Superior temporal gyrus (tissue), 1 donor: ENCODE data around the gene HOXB4.

Experiments used
- DNase-seq: peaks from one replicate; pipeline ENCODE4 v3.0.0-alpha.2; 2016; ENCODE audit errors: extremely low spot score

HOXB4 gene

DNA sequence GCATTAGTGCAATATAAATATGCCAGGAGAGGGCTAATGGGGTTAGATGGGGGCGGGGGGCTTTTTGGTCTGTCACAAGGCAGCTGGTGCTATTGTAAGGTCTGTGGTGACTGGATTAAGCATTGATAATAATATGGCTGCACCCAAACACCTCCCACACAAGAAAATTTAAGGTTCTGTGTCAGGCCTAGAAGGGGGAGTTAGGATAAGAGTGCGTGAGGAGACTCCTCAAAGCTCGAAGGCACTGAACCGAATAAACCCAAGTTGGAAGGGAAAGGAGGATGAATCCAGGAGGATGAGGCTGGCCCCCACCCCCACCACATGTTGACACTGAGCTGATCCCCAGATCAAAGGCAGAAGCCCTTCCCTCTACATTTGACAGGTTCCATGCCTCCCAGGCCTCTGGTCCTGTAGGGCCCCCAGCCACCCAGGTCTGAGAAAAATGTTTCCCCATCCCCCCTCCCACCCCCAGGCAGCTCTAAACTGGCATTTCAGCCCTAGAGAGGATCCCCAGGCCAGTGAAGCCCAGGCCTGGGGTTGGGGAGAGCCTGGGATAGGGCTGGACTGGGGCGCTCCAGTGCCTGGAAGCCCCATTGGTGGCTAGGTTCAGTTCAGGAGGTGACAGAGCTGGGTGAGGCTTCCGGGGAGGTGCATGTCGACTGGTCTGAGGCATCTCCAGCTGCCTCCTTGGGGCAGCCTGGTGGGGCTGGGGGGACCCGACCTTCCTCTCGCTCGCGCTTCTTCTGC lies 49.0 kb downstream of the HOXB4 start:
- DNase-seq, result no peak

DNA sequence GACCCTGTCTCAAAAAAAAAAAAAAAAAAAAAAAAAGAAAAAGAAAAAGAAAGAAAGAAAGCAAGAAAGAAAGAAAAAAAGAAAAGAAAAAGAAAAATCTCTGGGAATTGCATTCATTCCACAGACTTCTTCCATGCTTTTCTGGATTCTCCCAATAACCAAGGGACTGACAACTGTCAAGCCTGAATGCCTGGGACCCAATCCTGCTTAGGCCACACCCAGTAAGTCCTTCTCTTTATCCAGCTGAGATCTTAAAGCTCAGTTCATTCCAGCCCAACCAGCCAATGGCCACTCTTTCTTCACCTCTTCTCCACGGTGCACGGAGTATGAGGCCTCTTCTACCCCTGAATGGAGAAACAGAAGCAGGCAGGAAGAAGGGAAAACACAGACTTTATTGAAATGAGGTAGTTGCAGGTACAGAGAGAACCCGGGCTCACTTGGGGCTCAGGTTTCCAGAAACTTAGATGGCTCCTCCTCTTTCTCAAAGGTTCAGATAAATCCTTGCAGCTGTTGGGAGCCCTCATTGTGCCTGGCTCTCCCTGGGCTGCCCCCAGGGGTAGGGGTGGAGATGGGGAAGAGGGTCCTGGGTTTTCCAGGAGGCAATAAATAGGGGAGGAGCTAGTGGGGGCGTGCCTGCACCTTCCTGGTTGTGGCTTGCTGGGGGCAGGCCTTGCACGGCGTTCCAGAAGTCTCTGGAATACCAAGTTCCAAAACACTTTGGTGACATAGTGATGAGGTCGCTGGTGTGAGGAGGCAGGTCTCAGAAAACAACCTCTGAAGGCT lies 49.8 kb downstream of the HOXB4 start:
- DNase-seq, result no peak

DNA sequence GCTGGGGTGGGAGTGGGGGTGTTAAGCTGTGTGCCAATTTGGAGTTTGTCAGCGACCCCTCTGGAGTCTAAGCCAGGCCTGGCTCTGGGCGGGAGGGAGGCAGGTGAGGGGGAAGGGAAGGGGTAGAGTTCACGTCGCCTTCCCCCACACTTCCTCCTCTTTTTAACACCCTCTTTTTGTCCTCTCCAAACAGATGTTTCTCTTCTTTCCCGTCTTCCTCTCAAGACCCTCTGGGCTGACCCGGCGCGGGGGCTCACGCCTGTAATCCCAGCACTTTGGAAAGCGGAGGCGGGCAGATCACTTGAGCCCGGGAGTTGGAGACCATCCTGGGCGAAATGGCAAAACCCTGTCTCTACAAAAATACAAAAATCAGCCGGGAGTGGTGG lies 50.6 kb downstream of the HOXB4 start:
- DNase-seq, result no peak

DNA sequence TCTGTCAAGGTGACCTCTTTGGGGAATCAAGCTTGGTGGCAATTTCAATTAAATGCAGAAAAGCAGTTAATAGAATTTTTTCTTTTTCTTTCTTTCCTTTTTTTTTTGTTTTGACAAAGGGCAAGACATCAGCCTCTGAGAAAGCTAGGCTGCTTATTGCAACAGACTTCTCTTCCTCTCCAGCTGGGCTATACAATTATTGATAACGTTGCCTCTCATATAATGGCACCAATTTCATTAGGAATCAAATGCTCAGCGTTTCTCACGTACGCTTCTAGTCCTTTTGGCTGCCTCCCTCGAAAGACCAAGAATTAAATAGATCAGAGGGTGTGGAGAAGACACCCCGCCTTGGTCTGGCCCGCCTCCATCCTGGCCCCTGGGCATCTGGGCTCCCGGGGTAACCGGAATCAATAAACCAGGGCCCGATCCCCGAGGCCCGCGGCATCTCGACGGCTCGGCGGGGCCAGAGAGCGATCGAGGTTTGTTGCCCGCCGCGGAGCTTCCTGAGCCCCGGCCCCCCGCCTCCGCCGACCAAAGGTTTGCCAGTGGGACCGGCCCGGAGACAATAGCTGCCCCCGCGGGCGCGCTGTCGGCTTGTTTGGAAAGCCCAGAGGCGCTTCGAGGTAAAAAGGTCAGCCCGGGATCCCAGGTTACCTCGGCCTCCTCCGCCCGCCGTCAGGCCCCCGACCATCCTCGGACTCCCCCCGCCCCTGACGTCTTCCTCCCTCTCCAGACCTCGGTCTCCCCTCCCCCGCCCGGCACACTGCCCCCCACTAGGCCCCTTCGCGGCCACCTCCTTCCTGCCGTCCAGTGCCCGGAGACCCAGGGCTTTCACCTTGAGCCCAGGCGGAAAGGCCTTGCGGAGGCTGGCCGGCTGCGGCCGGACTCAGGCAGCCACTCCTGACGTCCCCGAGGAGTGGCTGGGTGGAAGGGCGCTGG lies 51.3 kb downstream of the HOXB4 start:
- no peak for DNase-seq
